ENCODE measurements around the gene CXXC5.

Gene CXXC5

DNA sequence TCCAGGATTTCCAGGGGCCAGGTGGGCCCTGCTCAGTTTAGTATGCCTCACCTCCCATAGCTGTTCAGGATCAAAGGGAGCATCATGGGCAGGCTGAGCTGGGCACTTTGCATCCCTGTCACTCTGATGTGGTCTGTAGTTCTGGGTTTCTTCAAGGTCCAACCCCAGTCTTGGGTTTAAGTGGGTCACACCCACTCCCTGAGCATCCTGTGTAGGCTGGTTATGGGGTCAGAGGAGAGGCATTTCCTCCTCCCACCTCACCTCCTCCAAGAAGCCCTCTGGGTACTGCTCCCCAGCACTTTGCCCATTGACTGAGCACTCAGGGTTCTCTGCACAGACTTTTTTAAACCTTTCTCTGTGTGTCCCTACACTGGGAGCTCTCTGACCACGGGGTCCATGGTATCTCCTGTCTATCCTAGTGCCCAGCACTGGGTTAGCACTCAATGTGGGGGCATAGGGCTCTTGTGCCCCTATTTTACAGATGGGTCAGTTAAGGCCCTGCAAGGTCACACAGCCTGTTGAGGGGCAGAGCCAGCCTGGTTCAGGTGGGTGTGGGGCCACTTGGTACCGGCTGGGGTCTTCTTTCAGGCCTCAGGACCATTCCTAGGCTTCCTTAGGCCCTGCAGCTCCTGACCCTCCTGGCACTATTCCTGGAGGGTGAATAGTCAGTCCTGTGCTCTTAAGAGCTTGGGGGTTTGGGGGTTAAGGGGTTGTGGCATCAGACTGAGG is 19.0 kb downstream of the CXXC5 start:
- no peak for DNase-seq

- DNase-seq: no peak
These were observed 19.5 kb downstream of the CXXC5 start for GRCh38 chr5:139667730-139668063.

DNA sequence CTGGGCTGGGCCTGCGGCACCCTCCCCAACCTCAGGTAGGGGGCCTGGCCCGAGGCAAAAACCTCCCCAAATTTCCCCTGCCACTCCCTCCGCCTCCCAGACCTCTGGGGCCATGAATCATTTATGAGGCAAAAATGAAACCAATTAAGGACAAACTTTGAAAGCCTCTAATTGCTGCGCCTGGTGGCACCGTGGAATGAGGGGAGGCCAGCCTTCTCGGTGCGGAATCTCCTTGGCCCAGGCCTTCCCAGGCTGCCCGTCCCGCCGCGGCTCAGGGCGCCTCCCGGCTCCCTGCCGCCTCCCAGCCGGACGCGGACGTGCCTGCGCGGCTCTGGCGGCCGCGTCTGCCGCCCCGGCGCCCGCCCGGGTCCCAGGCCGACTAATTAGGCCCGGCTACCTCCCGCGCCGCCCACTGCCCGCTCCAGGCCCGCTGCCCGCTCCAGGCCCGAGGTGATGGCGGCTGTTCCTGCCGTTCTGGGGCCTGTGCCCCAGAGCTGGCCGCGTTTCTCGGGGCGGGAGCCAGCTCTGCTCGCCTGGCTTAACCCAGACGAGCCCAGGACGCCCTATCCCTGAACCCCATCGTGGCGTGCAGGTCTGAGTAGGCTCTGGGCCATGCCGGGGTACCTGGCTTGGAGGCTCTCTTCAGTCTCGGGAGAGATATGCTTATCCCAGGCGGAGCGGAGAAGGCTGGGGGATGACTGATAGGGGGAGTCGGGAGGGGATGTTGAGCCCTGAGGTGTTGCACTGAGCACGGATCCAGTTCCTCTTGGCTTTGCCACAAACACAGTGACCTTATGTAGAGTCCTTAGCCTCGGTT is 20.1 kb downstream of the CXXC5 start:
- no peak for DNase-seq

DNA sequence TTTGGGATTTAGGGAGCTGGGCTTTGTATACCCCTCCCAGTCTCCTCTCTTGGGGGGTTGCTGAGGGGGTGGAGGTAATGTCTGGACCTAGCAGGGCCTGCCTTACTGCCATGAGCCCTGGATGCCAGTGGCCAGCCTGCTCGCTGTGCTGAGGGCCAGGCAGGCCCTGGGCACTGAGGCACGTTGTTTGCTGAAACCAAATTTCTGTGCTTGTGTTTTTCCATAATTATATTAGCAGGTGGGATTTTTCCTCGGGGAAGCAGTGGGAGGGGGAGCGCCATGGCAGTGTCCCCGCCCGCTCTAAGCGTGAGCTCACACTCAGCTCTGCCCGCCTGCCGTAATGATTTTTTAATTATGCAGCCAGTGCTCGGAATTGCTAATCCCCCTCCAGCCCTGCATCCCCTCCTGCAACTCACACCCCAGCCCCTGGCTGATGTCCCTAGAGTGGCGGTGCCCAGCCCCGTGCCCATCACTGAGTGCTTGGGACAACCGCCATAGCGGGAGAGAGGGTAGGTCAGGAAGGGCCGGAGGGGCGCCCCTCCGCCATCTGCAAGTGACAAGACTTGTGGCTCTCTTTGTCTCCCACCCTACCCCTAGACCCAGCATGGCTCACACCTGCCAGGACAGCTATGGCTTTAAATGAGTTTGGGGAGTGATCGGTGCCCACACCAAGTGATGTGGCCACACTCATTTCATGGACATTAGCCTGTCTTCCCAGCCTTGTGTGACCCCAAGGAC is 20.9 kb downstream of the CXXC5 start:
- DNase-seq: no peak

DNA sequence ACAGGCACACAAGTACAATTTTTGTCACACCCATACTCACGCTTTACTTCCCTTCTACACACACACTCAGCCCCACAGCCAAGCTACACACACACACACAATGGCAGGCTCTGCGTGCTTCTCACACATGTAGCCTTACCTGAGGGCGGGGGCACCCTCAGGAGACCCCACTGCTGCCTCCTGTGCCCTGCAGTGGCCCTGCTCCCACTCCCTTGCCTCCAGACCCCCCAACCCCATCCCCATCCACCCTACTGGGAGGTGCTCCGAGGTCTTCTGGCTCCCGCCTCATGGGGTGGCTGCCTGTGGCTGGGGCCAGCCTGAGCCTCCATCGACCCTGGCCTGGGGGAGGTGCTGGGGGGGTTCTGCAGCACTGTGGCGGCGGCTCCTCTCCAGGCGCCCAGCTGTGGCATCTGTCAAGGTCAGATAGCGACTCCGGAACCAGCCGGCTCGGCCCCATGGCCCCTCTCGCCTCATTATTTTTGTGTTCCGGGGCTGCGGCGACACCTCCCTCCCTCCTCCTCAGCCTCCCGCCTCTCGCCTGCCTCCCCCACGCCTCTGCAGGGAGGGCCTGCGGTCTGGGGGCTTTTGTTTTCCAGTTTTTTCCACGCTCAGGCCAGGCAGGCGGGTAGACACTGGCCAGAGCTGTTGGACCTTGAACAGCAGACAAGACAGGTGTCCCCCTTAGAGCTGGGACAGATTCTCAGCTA is 21.7 kb downstream of the CXXC5 start:
- DNase-seq: no peak

DNA sequence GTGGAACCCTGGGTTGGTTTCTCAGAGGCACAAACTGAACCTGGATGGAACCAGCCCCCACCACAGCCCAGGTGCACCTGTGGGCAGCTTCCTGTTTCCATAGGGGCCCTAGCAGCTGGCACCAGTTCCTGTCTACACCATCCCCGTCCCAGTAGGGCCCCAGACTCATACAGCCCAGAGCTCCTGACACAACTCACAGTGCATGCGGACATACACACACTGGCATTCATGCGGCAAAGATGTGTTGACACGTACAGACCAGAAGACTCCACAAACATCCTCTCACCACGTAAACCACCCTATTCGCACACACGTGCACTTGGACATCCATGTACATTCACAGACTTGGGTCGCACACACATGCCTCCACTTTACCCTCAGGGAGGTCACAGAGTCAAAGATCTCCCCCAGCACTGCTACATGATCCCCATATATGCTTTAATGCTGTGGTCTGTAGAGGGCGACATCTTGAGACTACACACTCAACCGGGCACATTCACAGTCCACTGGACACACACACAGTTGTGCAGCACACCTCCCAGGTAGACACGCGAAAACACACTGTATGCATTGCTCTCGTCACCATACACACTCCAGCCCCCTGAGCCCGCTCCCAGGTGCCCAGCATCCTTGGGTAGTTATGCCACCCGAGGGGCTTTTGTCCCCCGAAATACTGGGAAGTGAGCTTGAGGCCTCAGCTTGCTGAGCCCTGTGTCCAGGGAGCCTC is 22.4 kb downstream of the CXXC5 start:
- DNase-seq: no peak

DNA sequence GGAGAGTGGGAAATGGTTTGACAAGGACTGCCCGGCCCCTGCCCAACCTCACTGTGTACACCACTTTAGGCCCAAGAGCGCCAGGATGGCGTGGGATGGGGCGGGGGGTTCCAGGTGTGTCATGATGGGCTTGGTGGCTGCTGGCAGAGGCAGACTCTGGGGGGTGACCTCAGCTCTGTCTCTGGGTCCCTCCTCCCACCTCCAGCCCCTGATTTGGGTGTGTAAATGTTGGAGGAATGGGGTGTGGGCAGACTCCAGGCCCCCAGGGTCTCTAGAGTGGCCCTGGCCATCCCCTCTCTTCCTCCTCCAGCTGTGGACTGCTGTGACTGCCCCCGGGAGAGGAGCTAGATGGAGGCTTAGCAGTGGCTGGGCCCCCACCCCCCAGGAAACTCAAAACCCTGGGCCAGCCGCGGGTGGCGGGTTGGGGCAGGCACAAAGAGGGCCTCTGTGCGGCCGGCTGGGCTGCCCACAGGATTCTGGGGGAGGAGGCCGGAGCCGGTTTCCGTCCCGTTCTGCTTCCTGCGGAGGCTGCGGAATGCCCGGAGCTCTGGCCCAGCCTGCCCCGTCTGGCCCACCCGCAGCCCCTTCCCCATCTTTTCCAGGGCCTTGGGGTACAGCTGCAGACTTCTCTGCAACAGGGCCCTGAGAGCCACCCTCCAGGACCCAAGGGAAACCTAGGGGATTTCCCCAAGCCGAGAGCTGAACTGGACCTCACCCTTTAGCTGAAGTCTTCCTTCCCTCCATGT is 23.1 kb downstream of the CXXC5 start:
- DNase-seq: no peak

DNA sequence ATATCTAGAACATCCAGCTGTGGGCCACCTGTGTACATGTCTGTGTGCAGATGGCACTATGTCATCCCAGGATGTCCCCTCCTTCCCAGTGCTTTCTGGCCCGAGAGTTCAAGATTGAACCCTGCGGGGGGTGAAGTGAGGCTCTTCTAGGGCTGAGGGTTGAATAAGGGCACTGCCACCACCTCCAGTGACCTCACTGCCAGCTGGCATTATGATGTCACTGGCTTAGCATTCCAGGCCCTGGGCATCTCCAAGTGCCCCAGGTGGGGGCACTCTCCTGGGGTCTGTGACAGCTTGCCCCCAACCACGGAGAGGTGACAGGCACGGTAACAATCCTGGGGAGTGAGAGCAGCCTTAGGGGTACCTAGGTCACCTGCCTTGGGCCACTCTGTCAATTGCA is 27.1 kb downstream of the CXXC5 start:
- DNase-seq: no peak

- no peak for DNase-seq
These were observed 27.7 kb downstream of the CXXC5 start for GRCh38 chr5:139675825-139676224.

DNA sequence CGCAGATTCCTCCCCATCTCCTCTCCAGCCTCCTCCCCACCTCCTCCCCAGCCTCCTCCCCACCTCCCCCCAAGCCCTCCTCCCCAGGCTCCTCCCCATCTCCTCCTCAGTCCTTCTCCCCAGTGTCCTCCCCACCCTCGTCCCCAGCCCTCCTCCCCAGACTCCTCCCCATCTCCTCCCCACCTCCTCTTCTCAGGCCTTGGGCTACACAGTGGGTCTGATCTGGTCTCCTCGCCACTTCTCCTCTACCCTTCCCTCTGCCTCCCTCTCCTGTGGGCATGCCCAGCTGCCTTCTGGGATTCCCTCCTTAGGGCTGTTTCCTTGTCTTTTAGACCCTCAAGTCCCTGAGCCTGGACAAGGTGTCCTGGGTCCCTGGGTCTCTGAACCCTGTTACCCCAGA is 28.3 kb downstream of the CXXC5 start:
- no peak for DNase-seq

DNA sequence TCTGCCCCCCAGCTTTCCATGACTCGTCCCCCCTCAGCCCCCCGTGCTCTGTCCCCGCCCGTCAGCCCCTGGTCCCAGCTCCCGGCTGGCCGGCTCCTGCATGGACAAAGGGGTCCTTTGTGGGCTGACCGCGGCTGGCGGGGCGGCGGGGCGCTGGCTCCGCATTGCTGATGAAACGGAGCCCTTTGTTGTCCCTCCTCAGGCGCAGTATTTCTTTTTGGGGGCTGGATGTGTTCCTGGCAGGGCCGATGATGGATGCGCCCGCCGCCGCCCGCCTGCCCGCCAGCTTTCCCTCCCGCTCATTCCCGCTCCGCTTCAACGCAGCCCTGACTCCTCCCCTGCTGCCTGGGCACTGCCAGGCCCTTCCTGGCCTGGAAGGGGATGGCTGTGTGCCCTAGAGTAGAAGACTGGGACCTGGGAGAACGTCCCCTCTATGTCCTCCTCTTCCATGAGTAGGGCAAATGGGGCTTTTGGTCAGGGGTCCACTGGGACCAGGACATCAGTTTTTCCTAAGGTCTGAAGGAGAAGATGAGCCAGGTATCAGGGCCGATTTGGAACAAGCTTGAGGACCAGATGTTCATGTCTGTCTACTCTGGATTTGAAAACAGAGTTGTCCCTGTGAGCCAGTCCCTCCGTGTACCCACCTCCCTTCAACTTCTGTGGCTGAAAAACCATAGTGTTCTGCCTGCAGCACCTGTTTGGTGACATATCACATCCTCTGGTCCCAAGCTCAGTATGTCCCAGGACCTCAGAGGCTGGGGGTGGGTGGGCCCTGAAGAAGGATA is 29.0 kb downstream of the CXXC5 start:
- DNase-seq: no peak

- no peak for DNase-seq
These were observed 29.8 kb downstream of the CXXC5 start for GRCh38 chr5:139677736-139678613.

DNA sequence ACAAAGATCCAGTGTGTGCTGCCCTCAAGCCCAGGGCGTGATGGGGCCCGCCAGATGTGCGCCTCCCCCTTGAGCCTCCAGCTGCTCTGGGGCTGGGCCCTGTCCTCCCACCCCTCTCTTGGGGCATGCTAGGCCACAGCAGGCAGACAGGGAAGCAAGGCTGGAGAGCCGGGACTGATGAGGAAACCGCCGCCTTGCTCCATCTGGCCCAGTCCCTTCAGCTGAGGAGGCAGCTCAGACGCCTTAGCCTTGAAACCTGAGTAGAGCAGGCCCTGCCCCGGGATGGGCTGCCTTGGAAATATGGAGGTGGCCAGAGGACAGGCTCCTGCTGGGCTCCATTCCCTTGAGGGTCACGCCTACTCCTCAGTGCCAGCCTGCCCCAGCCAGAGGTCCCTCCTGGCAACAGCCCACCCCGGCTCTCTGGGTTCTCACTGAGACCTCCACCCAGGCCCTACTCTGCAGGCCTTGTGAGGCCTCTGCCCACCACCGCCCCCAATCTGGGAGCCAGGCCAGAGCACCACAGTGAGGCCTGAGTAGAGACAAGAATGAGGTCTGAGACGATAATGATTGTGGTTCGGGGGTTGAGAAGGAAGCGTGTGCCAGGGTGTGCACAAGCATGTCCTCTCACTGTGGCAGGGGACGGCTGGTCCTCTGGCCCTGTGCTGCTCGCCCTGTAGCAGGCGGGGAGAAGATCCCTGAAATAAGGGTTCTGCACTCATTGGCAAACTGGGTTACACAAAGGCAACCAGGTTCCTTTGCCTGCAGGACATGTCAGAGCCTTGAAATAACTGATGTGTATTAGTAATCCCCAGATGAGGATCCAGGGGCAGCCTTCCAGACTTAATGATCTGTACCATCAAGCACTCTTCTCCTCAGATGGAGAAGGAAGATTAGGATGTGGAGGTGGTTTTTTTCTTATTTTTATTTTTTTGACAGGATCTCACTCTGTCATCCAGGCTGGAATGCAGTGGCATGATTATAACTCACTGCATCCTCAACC is 30.9 kb downstream of the CXXC5 start:
- no peak for DNase-seq

DNA sequence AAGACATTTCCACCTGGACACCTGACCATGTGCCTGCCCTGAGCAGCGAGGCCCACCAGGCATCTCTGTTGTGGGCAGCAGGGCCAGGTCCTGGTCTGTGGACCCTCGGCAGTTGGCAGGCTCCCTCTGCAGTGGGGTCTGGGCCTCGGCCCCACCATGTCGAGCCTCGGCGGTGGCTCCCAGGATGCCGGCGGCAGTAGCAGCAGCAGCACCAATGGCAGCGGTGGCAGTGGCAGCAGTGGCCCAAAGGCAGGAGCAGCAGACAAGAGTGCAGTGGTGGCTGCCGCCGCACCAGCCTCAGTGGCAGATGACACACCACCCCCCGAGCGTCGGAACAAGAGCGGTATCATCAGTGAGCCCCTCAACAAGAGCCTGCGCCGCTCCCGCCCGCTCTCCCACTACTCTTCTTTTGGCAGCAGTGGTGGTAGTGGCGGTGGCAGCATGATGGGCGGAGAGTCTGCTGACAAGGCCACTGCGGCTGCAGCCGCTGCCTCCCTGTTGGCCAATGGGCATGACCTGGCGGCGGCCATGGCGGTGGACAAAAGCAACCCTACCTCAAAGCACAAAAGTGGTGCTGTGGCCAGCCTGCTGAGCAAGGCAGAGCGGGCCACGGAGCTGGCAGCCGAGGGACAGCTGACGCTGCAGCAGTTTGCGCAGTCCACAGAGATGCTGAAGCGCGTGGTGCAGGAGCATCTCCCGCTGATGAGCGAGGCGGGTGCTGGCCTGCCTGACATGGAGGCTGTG is 32.4 kb downstream of the CXXC5 start:
- DNase-seq: no peak

DNA sequence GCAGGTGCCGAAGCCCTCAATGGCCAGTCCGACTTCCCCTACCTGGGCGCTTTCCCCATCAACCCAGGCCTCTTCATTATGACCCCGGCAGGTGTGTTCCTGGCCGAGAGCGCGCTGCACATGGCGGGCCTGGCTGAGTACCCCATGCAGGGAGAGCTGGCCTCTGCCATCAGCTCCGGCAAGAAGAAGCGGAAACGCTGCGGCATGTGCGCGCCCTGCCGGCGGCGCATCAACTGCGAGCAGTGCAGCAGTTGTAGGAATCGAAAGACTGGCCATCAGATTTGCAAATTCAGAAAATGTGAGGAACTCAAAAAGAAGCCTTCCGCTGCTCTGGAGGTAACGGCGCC is 32.9 kb downstream of the CXXC5 start:
- no peak for DNase-seq

DNA sequence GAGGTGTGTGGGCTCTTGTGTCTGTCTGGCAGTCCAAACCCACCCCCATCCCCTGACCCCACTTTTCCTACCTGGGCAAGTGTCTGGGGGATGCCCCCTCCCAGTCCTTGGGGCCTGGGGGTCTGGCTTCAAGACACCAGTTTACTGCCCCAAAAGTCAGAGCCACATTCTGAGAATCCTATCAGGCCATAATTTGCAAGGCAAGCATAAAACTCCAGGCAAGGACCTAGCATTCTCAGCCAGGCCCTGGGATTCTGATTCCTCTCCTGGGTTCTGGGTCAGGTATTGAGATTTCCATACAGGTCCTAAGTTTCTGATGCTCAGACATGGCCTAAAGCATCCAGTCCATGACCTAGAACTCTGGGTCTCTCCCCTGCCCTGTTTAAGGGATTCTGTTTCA is 33.3 kb downstream of the CXXC5 start:
- no peak for DNase-seq

DNA sequence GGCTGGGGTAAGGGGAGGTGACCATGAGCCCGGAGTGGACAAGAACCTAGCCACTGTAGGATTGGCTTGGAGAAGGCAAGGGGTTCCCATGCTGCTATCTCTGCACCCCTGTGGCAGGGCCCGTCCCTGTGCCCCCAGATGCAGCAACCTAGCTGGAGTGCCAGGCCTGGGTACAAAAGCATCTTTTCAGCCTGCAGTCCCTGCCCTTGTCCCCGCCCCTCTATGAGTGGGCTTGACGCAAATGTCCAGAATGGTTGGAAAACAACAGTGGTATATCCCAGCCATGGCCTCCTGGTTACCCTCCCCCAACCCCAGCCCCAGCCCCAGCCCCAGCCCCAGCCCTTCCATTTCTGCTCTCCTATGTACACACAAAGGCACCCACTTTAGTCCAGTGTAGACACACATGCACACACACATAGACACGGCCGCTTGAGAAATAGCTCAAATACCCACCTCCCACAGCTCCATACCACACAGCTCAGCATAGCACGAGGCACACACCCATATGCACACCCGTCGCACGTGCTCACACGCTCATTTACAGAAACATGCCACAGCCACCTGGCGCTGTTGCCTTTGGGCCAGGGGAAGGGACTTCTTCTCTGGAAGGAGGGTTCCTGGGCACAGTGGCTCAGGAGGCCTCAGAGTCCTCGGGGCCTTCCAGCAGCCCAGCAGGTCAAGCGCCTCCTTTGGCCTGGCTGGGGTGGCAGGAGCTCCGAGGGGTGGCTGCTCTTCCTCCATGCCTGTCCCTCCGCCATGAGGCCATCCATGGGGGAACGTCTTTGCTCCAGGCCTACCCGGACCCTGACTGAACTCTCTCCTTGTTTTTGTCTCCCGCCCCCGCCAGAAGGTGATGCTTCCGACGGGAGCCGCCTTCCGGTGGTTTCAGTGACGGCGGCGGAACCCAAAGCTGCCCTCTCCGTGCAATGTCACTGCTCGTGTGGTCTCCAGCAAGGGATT is 34.1 kb downstream of the CXXC5 start:
- DNase-seq: no peak

Data from NCI-H187 (cell line).